Left ventricle myocardium inferior (tissue), 1 donor: ENCODE results near the gene CD160. TPM values are rescaled to one million over a fixed set of nuclear protein-coding genes. Genes with fewer than 3 reads are reported as not detected.

Source experiments
- DNase-seq: peaks from one replicate; pipeline ENCODE4 v3.0.0-alpha.2; 2020
- H3K27ac ChIP-seq: fragments of 200-600 bp; replicated peaks from 2 replicates; pipeline ENCODE4 v1.8.0; 2021
- H3K27me3 ChIP-seq: fragments of 200-600 bp; 2 replicates; pipeline ENCODE4 v1.8.0; 2021; ENCODE audit warnings: low read depth
- H3K36me3 ChIP-seq: fragments of 200-600 bp; 2 replicates; pipeline ENCODE4 v1.8.0; 2021
- H3K4me1 ChIP-seq: fragments of 200-600 bp; 2 replicates; pipeline ENCODE4 v1.8.0; 2021
- H3K4me3 ChIP-seq: fragments of 200-600 bp; 2 replicates; pipeline ENCODE4 v1.8.0; 2021; ENCODE audit warnings: mild to moderate bottlenecking, moderate library complexity
- H3K9me3 ChIP-seq: fragments of 200-600 bp; replicated peaks from 2 replicates; pipeline ENCODE4 v1.8.0; 2021
- intact Hi-C: fragments of 100-400 bp; cut with micrococcal nuclease; formaldehyde crosslinking; loops from one replicate; pipeline ENCODE4 v1.11.0; 2022
- total RNA-seq: library from RNA; stranded (reverse); fragmentation: NEBNext Ultra II Directional; extraction: Animal tissue kit (Norgen Biotek cat#: 25700); gene quantifications from one replicate; pipeline ENCODE4 v1.2.1, GENCODE V29; 2021
- TF ChIP-seq, protein P1 (sequence below): fragments of 200-600 bp; IDR thresholded peaks from 2 replicates; pipeline ENCODE4 v1.8.0; 2021; ENCODE audit warnings: antibody characterized with exemption, mild to moderate bottlenecking, borderline replicate concordance
- donor health status: DM: no; HTN: yes; CAD: no; lungs with severe emphysema.

CD160 gene
- total RNA-seq, 1 donor from 2014 or later = not detected

DNA sequence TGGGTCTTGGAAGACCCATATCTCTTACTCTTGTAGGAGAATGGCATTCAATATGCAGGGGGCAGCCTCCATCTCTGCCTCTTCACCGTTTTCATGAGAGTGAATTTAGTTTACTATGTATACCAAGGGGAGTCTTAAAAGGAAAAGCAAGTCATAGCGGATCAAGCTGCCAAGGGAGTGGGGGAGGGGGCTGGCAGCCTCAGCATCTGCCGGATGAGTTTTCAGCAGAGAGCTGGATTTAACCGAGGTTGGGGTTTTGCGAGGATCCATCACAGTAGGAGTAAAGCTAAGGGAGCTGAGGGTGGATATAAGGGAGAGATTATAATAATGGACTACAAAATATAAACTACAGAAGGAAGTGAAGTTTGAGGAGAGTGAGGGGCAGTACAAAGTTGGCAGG, 9.9 kb downstream of the CD160 start:
- H3K36me3 ChIP-seq = no peaks in the 10 kb centered on the region
- intact Hi-C loops = no loop called here

DNA sequence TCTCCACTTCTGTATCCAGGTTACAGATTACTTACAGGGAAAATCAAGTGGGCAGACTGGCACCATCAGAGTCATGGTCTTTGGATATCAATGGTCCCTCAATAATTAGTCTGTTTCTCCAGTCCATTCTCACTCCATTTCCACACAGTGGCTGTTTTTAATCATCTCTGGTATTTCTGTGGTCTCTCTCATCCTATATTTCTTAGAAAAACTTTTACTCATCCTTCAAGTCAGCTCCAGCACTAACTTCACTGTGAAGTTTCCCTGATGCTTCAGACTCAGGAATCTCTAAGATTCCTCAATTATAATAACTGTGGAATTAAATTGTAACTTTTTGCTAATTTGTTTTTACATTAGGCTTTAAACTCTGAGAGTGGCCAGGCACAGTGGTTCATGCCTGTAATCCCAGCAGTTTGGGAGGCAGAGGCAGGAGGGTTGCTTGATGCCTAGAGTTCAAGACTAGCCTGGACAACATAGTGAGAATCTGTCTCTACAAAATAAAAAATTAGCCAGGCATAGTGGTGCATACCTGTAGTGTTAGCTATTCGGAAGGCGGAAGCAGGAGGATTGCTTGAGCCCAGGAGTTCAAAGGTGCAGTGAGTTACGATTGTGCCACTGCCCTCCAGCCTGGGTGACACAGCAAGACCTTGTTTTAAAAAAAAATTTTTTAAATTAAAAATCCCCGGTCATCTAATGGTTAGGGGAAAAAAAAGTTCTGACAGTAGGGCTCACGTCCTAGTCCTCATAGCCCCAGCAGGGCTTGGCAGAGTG, 10.6 kb downstream of the CD160 start:
- no peaks in the 10 kb centered on the region for H3K9me3 ChIP-seq
- TF ChIP-seq, protein P1, sequence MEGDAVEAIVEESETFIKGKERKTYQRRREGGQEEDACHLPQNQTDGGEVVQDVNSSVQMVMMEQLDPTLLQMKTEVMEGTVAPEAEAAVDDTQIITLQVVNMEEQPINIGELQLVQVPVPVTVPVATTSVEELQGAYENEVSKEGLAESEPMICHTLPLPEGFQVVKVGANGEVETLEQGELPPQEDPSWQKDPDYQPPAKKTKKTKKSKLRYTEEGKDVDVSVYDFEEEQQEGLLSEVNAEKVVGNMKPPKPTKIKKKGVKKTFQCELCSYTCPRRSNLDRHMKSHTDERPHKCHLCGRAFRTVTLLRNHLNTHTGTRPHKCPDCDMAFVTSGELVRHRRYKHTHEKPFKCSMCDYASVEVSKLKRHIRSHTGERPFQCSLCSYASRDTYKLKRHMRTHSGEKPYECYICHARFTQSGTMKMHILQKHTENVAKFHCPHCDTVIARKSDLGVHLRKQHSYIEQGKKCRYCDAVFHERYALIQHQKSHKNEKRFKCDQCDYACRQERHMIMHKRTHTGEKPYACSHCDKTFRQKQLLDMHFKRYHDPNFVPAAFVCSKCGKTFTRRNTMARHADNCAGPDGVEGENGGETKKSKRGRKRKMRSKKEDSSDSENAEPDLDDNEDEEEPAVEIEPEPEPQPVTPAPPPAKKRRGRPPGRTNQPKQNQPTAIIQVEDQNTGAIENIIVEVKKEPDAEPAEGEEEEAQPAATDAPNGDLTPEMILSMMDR = no peak
- H3K27ac ChIP-seq = no peak overlapping the region
- no peaks in the 10 kb centered on the region for H3K27me3 ChIP-seq
- DNase-seq = no peak
- H3K4me3 ChIP-seq = no peak overlapping the region
- intact Hi-C loops = no loop called here
- H3K4me1 ChIP-seq = no peaks in the 10 kb centered on the region
- no peaks in the 10 kb centered on the region for H3K36me3 ChIP-seq

More for the DNA sequence above, 9.9 kb downstream of the CD160 start:
- Histone ChIP-seq H3K4me1 (no peaks in the 10 kb centered on the region), H3K4me3 (no peak overlapping the region), H3K9me3 (no peaks in the 10 kb centered on the region), H3K27me3 (no peaks in the 10 kb centered on the region), H3K27ac (no peak overlapping the region)
- DNase-seq = no peak
- TF ChIP-seq, protein P1 = no peak

DNA sequence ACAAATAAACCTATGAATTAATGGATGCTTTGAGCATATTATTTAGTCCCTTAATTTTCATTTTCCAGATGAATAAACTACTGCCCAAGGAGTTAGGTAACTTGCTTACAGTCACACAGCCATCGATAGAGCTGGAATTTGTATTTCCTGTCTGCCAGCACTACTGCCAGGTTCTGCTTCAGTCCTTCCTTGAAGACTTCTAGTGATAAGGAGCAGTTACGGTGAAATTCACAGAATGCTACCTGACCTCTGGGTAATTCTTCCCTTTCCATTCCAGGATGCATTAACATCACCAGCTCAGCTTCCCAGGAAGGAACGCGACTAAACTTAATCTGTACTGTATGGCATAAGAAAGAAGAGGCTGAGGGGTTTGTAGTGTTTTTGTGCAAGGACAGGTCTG, 11.2 kb downstream of the CD160 start:
- Histone ChIP-seq H3K27me3 (no peaks in the 10 kb centered on the region), H3K4me1 (no peaks in the 10 kb centered on the region), H3K27ac (no peak overlapping the region), H3K4me3 (no peak overlapping the region), H3K36me3 (no peaks in the 10 kb centered on the region), H3K9me3 (no peaks in the 10 kb centered on the region)
- TF ChIP-seq, protein P1 = no peak
- intact Hi-C loops = no loop called here
- DNase-seq = no peak

DNA sequence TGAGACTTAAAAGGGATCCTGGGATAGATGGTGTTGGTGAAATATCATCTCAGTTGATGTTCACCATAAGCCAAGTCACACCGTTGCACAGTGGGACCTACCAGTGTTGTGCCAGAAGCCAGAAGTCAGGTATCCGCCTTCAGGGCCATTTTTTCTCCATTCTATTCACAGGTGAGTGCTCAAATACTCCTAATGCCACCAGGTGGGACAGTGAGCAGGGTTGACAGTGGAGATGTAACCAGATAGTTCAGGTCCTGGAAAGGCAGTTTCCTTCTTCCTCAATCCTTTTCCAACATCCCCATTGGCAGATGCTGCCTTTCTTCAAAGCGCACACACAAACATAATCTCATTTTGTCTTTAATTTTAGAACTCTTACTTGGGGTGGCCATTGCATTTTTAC, 11.6 kb downstream of the CD160 start:
- TF ChIP-seq, protein P1 = no peak
- Histone ChIP-seq H3K36me3 (no peaks in the 10 kb centered on the region), H3K27ac (no peak overlapping the region), H3K4me3 (no peak overlapping the region), H3K4me1 (no peaks in the 10 kb centered on the region), H3K9me3 (no peaks in the 10 kb centered on the region), H3K27me3 (no peaks in the 10 kb centered on the region)
- DNase-seq = no peak
- intact Hi-C loops = no loop called here

DNA sequence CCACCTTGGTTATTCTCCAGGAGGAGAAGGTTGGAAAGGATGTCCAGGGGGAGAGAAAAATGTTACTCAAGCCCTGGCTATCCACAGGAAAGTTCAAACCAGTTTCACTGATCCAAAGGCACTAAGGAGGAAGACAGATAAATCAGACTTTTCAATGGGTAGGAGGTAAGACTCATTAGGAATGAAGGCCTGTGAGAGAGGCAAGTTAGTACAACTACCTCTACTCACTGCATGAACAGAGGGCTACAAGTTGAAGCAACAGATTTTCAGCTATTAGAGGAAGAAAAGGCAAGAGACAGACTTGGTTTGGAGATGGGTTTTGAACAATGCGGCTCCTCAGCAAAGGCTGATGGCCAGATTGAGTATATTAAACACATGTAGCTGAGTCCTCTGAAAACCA, 16.9 kb downstream of the CD160 start:
- Histone ChIP-seq H3K4me1 (no peaks in the 10 kb centered on the region), H3K36me3 (peaks cover 4% of the 10 kb centered on the region), H3K4me3 (no peak overlapping the region), H3K9me3 (no peaks in the 10 kb centered on the region), H3K27me3 (no peaks in the 10 kb centered on the region), H3K27ac (no peak overlapping the region)
- TF ChIP-seq, protein P1 = no peak
- intact Hi-C loops = no loop called here
- no peak for DNase-seq
